H1 (cell line): ENCODE measurements around the gene VAMP4. TPM values are rescaled to one million over a fixed set of nuclear protein-coding genes. Genes with fewer than 3 reads are reported as not detected.
A peak's percentile ranks its signal among the peaks of the same experiment; 100 is the strongest.

Source experiments
- CTCF ChIA-PET: fragments of 300-600 bp; sonication (Branson Sonifier 250); formaldehyde crosslinking; loops from one replicate; lab custom pipeline; 2021; ENCODE audit not compliant: partially characterized antibody; lab: Charles Lee
- POLR2A ChIA-PET: fragments of 300-600 bp; sonication (Branson Sonifier 250); formaldehyde crosslinking; loops from one replicate; lab custom pipeline; 2021; ENCODE audit warnings: inconsistent platforms; ENCODE audit not compliant: partially characterized antibody; lab: Charles Lee
- DNase-seq, 2 experiments: peaks; one replicate each; pipeline versions ENCODE4 v3.0.0 to v3.0.0-alpha.2; 2010 to 2022; ENCODE audit warnings: low spot score in 2 of 2, low read depth in 1 of 2, mixed read lengths in 1 of 2
- FAIRE-seq: peaks from 2 replicates; lab custom pipeline; 2011; peaks lifted over from hg19 to GRCh38; lab: Jason Lieb, UNC
- H2AFZ ChIP-seq: 2 replicates; pipeline ENCODE4 v1.8.1; 2012; ENCODE audit warnings: low read length, inconsistent platforms
- H2AK5ac ChIP-seq: 2 replicates; pipeline ENCODE4 v1.6.1; 2013; ENCODE audit warnings: low read depth, low read length
- H2BK120ac ChIP-seq: replicated peaks from 2 replicates; pipeline ENCODE3; 2013; ENCODE audit warnings: low read depth, low read length, inconsistent platforms
- H2BK12ac ChIP-seq: 2 replicates; pipeline ENCODE4 v1.6.1; 2013; ENCODE audit warnings: low read depth, low read length
- H2BK15ac ChIP-seq: 2 replicates; pipeline ENCODE4 v1.6.1; 2013; ENCODE audit warnings: low read length
- H2BK20ac ChIP-seq: 2 replicates; pipeline ENCODE4 v1.6.1; 2013; ENCODE audit warnings: low read length
- H2BK5ac ChIP-seq: 2 replicates; pipeline ENCODE4 v1.6.1; 2013; ENCODE audit warnings: low read depth, low read length
- H3K14ac ChIP-seq: 2 replicates; pipeline ENCODE4 v1.6.1; 2013; ENCODE audit warnings: inconsistent platforms; ENCODE audit not compliant: insufficient read length
- H3K18ac ChIP-seq: 2 replicates; pipeline ENCODE4 v1.6.1; 2013; ENCODE audit warnings: low read length; ENCODE audit errors: extremely low read depth
- H3K23ac ChIP-seq: 2 replicates; pipeline ENCODE4 v1.6.1; 2013; ENCODE audit warnings: inconsistent platforms; ENCODE audit not compliant: insufficient read length
- H3K23me2 ChIP-seq: 2 replicates; pipeline ENCODE4 v1.6.1; 2013; ENCODE audit warnings: low read depth, low read length
- H3K27ac ChIP-seq: 2 replicates; pipeline ENCODE4 v1.6.1; 2011; ENCODE audit warnings: low read depth, low read length, inconsistent platforms
- H3K27me3 ChIP-seq, 4 experiments: replicated peaks in 1 of 4; 1 replicate in 1 of 4; 2 replicates in 3 of 4; pipeline versions ENCODE4 v1.6.1 to v1.8.1; 2011 to 2013; ENCODE audit warnings: low read length in 3 of 4, mild to moderate bottlenecking in 3 of 4, inconsistent platforms in 2 of 4, mixed read lengths in 2 of 4, moderate library complexity in 1 of 4; ENCODE audit not compliant: control insufficient read depth in 3 of 4, insufficient read depth in 3 of 4; ENCODE audit errors: extremely low read depth in 1 of 4
- H3K36me3 ChIP-seq, 4 experiments: 2 replicates each; pipeline versions ENCODE4 v1.6.1 to v1.8.1; 2011 to 2013; ENCODE audit warnings: mild to moderate bottlenecking in 4 of 4, low read length in 3 of 4, moderate library complexity in 2 of 4, control low read depth in 1 of 4, inconsistent platforms in 1 of 4; ENCODE audit not compliant: insufficient read depth in 4 of 4, control insufficient read depth in 2 of 4
- H3K4ac ChIP-seq: replicated peaks from 2 replicates; pipeline ENCODE3; 2013; ENCODE audit warnings: low read length, low read depth, mixed read lengths, inconsistent platforms; ENCODE audit not compliant: insufficient read length
- H3K4me1 ChIP-seq, 4 experiments: replicated peaks in 1 of 4; 1 replicate in 1 of 4; 2 replicates in 3 of 4; pipeline versions ENCODE4 v1.6.1 to v1.8.1; 2011 to 2013; ENCODE audit warnings: low read length in 3 of 4, inconsistent platforms in 2 of 4, mixed read lengths in 1 of 4; ENCODE audit not compliant: insufficient read depth in 4 of 4, control insufficient read depth in 3 of 4
- H3K4me2 ChIP-seq, 2 experiments: 2 replicates each; pipeline versions ENCODE4 v1.6.1 to v1.8.1; 2011 to 2013; ENCODE audit warnings: low read depth in 2 of 2, low read length in 2 of 2, control low read depth in 1 of 2, inconsistent platforms in 1 of 2, mild to moderate bottlenecking in 1 of 2; ENCODE audit not compliant: insufficient read depth in 1 of 2
- H3K4me3 ChIP-seq, 4 experiments: fragments of 200-600, 300-600 bp in 1 of 4; sonication (generic), shearing (Covaris generic), sonication (Bioruptor Twin) in 1 of 4; 2 replicates each; pipeline versions ENCODE4 v1.5.1 to v1.8.1; 2011 to 2016; ENCODE audit warnings: low read length in 4 of 4, low read depth in 3 of 4, control low read depth in 2 of 4, inconsistent platforms in 2 of 4, mild to moderate bottlenecking in 2 of 4, mixed read lengths in 1 of 4, moderate library complexity in 1 of 4; ENCODE audit not compliant: insufficient read depth in 2 of 4; ENCODE audit errors: extremely low read depth in 1 of 4
- H3K56ac ChIP-seq: replicated peaks from 2 replicates; pipeline ENCODE3; 2013; ENCODE audit warnings: low read depth, mild to moderate bottlenecking, mixed read lengths, low read length, inconsistent platforms; ENCODE audit not compliant: insufficient read length
- H3K79me1 ChIP-seq: 2 replicates; pipeline ENCODE4 v1.6.1; 2013; ENCODE audit warnings: low read depth, low read length, control low read depth
- H3K79me2 ChIP-seq, 2 experiments: 2 replicates each; pipeline versions ENCODE4 v1.6.1 to v1.8.1; 2012 to 2013; ENCODE audit warnings: low read length in 2 of 2, mild to moderate bottlenecking in 2 of 2, inconsistent platforms in 1 of 2; ENCODE audit not compliant: insufficient read depth in 2 of 2, control insufficient read depth in 1 of 2
- H3K9ac ChIP-seq, 4 experiments: replicated peaks in 1 of 4; 1 replicate in 1 of 4; 2 replicates in 3 of 4; pipeline versions ENCODE4 v1.6.1 to v1.8.1; 2011 to 2013; ENCODE audit warnings: low read depth in 3 of 4, low read length in 3 of 4, control low read depth in 2 of 4, mild to moderate bottlenecking in 2 of 4, moderate library complexity in 2 of 4, inconsistent platforms in 1 of 4; ENCODE audit errors: extremely low read depth in 1 of 4
- H3K9me3 ChIP-seq, 2 experiments: 2 replicates each; pipeline versions ENCODE4 v1.6.1 to v1.8.1; 2012 to 2013; ENCODE audit warnings: mild to moderate bottlenecking in 2 of 2, moderate library complexity in 2 of 2, control low read depth in 1 of 2, inconsistent platforms in 1 of 2, low read depth in 1 of 2, low read length in 1 of 2, mixed read lengths in 1 of 2; ENCODE audit not compliant: insufficient read depth in 2 of 2
- H4K20me1 ChIP-seq, 2 experiments: replicated peaks in 1 of 2; 2 replicates each; pipeline versions ENCODE3 to v1.8.1; 2011 to 2013; ENCODE audit warnings: inconsistent platforms in 2 of 2, low read length in 2 of 2, mild to moderate bottlenecking in 1 of 2; ENCODE audit not compliant: insufficient read depth in 2 of 2, control insufficient read depth in 1 of 2
- H4K5ac ChIP-seq: 2 replicates; pipeline ENCODE4 v1.6.1; 2013; ENCODE audit warnings: low read length, low read depth, mixed read lengths, inconsistent platforms; ENCODE audit not compliant: insufficient read length
- H4K8ac ChIP-seq: 2 replicates; pipeline ENCODE4 v1.8.0; 2013; ENCODE audit warnings: mild to moderate bottlenecking, moderate library complexity, low read length, inconsistent platforms; ENCODE audit not compliant: insufficient read depth; ENCODE audit errors: extremely low read depth
- H4K91ac ChIP-seq: replicated peaks from 2 replicates; pipeline ENCODE3; 2013; ENCODE audit warnings: low read length, mixed read lengths, inconsistent platforms; ENCODE audit not compliant: insufficient read length
- ATF3 ChIP-seq: IDR thresholded peaks from 2 replicates; pipeline ENCODE4 v1.6.1; 2011; ENCODE audit warnings: low read depth, mild to moderate bottlenecking, low read length; ENCODE audit not compliant: insufficient read depth
- CEBPB ChIP-seq: IDR thresholded peaks from 2 replicates; pipeline ENCODE4 v1.6.1; 2012; ENCODE audit warnings: low read depth, low read length
- E2F6 ChIP-seq: IDR thresholded peaks from 2 replicates; pipeline ENCODE4 v1.6.1; 2012; ENCODE audit warnings: inconsistent platforms
- KDM5A ChIP-seq: fragments of 200-600 bp; IDR thresholded peaks from 2 replicates; pipeline ENCODE4 v1.7.1; 2012; ENCODE audit warnings: mild to moderate bottlenecking, low read length, inconsistent platforms, mixed read lengths
- SP1 ChIP-seq: IDR thresholded peaks from 2 replicates; pipeline ENCODE4 v1.6.1; 2011; ENCODE audit warnings: low read depth, low read length
- USF2 ChIP-seq: IDR thresholded peaks from 2 replicates; pipeline ENCODE4 v1.6.1; 2011; ENCODE audit warnings: low read length, improper control_type of control experiment
- WGBS, 2 experiments: shearing (Covaris generic) in 1 of 2; methylation state at CpG; one replicate each; pipeline versions ENCODE4 v1.1.6 to v1.1.7; 2013 to 2015; ENCODE audit warnings: low lambda C conversion rate in 2 of 2, mixed read lengths in 2 of 2, inconsistent platforms in 1 of 2, low coverage in 1 of 2, missing lambda C conversion rate in 1 of 2; ENCODE audit not compliant: insufficient replicate concordance in 2 of 2, insufficient coverage in 1 of 2, insufficient read length in 1 of 2; ENCODE audit errors: extremely low coverage in 1 of 2, missing lambda C conversion rate in 1 of 2; 5-methylcytosine and 5-hydroxymethylcytosine counted together
- polyA plus RNA-seq, 7 experiments: library from polyadenylated mRNA; depleted of rRNA in 3 of 7; stranded (reverse) in 5 of 7; unstranded in 2 of 7; fragments of >200 nt in 5 of 7; fragments of 200-250 nt in 2 of 7; gene quantifications; 1 replicate in 5 of 7; 2 replicates in 1 of 7; 4 replicates in 1 of 7; pipeline versions ENCODE4 v1.2.1 to v1.2.3, GENCODE V29; 2011 to 2013; ENCODE audit warnings: missing spikeins in 2 of 7, mixed read lengths in 2 of 7
- total RNA-seq: library from RNA; stranded (reverse); fragmentation: NEBNext Ultra II Directional; extraction: Animal tissue kit (Norgen Biotek cat#: 25700); gene quantifications from 2 replicates; pipeline ENCODE4 v1.2.1, GENCODE V29; 2021

VAMP4 gene
- total and polyA plus RNA-seq, 2 of the 8 experiments (the other 6 are each of a cell fraction or from before 2014, with no cell fraction given): 1.6 to 13.9 TPM

GRCh38 chr1:171699531-171699930 is 42.3 kb downstream of the VAMP4 start:
- FAIRE-seq (no peak), DNase-seq (no peak)
- H3K14ac ChIP-seq: no peak overlapping the region
- H3K23me2 ChIP-seq: peaks cover 2% of the 10 kb centered on the region; the same call in 1 of the 2 replicates
- no peak overlapping the region for H3K18ac ChIP-seq
- H3K4me2 ChIP-seq: no peak overlapping the region
- H4K5ac ChIP-seq: no peak overlapping the region
- H4K91ac ChIP-seq: no peak overlapping the region
- H3K27ac ChIP-seq: no peak overlapping the region
- no peak for TF ChIP-seq KDM5A
- TF ChIP-seq USF2: no peak
- no peak for TF ChIP-seq ATF3
- TF ChIP-seq CEBPB: no peak
- no peak for TF ChIP-seq E2F6
- no peak for TF ChIP-seq SP1
- no peaks in the 10 kb centered on the region for H3K79me1 ChIP-seq
- no peaks in the 10 kb centered on the region for H4K20me1 ChIP-seq
- H2AK5ac ChIP-seq: no peak overlapping the region
- no peaks in the 10 kb centered on the region for H3K4me1 ChIP-seq
- H4K8ac ChIP-seq: no peak overlapping the region
- H3K9me3 ChIP-seq: peaks cover 5 to 16% of the 10 kb centered on the region in 2 experiments
- no peak overlapping the region for H2BK12ac ChIP-seq
- no peak overlapping the region for H2AFZ ChIP-seq
- POLR2A ChIA-PET: no interaction called here
- no peaks in the 10 kb centered on the region for H3K79me2 ChIP-seq
- no peaks in the 10 kb centered on the region for H3K27me3 ChIP-seq
- no peak overlapping the region for H2BK120ac ChIP-seq
- no peak overlapping the region for H2BK20ac ChIP-seq
- H3K4ac ChIP-seq: no peak overlapping the region
- H2BK15ac ChIP-seq: no peak overlapping the region
- no peak overlapping the region for H3K9ac ChIP-seq
- H3K23ac ChIP-seq: no peak overlapping the region
- 82% methylated on average over 2 of the region's 2 CpGs; no CpG with 5 or more reads in 1 of the 2 experiments for WGBS, 2 experiments
- no peak overlapping the region for H3K4me3 ChIP-seq
- peak overlapping the region; percentile 8; the same call in 1 of the 2 replicates for H2BK5ac ChIP-seq
- H3K36me3 ChIP-seq: no peaks in the 10 kb centered on the region
- no peak overlapping the region for H3K56ac ChIP-seq
- CTCF ChIA-PET: interaction anchor here (1.1 kb wide), 1 partner anchor 62 kb away, joined by 3 read pairs; no protein-coding TSS in a partner anchor
